ENCODE data around the gene LCN10.

DNA sequence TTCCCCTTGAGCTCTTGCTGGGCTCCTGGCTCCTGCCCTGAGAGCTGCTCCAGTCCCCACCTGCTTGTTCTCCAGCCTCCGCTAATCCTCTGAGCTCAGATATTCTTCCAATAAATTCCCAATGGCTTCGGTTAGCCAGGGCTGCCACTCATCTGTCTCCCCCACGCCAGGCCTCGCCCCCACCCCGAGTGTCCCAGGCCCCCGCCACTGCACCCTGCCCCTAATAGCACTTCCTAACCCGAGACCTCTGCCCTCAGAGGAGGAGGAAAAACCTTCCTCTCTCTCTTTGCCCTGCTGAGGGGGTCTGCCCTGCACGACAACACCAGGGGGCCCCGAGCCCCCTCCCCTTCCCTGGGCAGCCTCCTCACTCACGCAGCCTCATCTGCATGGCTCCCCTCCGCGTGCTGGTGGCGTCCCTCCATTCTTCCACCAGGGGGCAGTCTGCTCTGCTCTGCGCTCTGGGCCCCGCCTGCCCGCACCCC lies 27.0 kb upstream of the LCN10 start:
- TF ChIP-seq, protein P1, sequence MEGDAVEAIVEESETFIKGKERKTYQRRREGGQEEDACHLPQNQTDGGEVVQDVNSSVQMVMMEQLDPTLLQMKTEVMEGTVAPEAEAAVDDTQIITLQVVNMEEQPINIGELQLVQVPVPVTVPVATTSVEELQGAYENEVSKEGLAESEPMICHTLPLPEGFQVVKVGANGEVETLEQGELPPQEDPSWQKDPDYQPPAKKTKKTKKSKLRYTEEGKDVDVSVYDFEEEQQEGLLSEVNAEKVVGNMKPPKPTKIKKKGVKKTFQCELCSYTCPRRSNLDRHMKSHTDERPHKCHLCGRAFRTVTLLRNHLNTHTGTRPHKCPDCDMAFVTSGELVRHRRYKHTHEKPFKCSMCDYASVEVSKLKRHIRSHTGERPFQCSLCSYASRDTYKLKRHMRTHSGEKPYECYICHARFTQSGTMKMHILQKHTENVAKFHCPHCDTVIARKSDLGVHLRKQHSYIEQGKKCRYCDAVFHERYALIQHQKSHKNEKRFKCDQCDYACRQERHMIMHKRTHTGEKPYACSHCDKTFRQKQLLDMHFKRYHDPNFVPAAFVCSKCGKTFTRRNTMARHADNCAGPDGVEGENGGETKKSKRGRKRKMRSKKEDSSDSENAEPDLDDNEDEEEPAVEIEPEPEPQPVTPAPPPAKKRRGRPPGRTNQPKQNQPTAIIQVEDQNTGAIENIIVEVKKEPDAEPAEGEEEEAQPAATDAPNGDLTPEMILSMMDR (IDR thresholded peaks at IDR 0.05): no peak; the same call in 1 of the 2 replicates
- TF ChIP-seq SIN3A (IDR thresholded peaks at IDR 0.05; ENCODE audit: borderline replicate concordance, insufficient read depth, low read depth, low read length): no peak
- TF ChIP-seq POLR2AphosphoS5 (IDR thresholded peaks at IDR 0.05; ENCODE audit: low read depth, low read length): no peak
